ENCODE results near the gene AK8. TPM values are rescaled to one million over a fixed set of nuclear protein-coding genes. Genes with fewer than 3 reads are reported as not detected.

AK8 gene
- total and polyA plus RNA-seq, 8 donors, result 0.56 to 0.89 (median 0.60) TPM; not detected in 5

- DNase-seq, result no peak
Measured at GRCh38 chr9:132783006-132783405, 95.1 kb downstream of the AK8 start.

GRCh38 chr9:132782037-132782436 is 96.0 kb downstream of the AK8 start:
- TF ChIP-seq POLR2A (IDR thresholded peaks at IDR 0.05), result no peak
- no peak for TF ChIP-seq POLR2AphosphoS5 (IDR thresholded peaks at IDR 0.05)
- TF ChIP-seq CTCF (IDR thresholded peaks at IDR 0.05), result no peak
- no peak for TF ChIP-seq EP300 (IDR thresholded peaks at IDR 0.05)
- Histone ChIP-seq H3K36me3 (no peaks in the 10 kb centered on the region), H3K27ac (no peak overlapping the region), H3K9me3 (no peaks in the 10 kb centered on the region), H3K4me3 (no peak overlapping the region), H3K4me1 (no peaks in the 10 kb centered on the region), H3K27me3 (peaks cover 0 to 13% (median 0%) of the 10 kb centered on the region in 3 donors)
- 77 to 85% (median 81%) methylated on average over 9 of the region's 9 CpGs for WGBS, 5 donors
- intact Hi-C loops (cut with DNase I; ENCODE audit: low total_unique reads), result no loop called here
- no peak for DNase-seq

More at GRCh38 chr9:132783006-132783405, 95.1 kb downstream of the AK8 start:
- no peaks in the 10 kb centered on the region for H3K4me1 ChIP-seq
- no peaks in the 10 kb centered on the region for H3K9me3 ChIP-seq
- no peaks in the 10 kb centered on the region for H3K36me3 ChIP-seq
- peaks cover 0 to 13% (median 0%) of the 10 kb centered on the region in 3 donors for H3K27me3 ChIP-seq
- no peak overlapping the region for H3K27ac ChIP-seq
- 36 to 59% (median 47%) methylated on average over 4 of the region's 4 CpGs for WGBS, 5 donors
- no peak for TF ChIP-seq POLR2AphosphoS5 (IDR thresholded peaks at IDR 0.05)
- TF ChIP-seq EP300 (IDR thresholded peaks at IDR 0.05), result no peak
- no peak for TF ChIP-seq POLR2A (IDR thresholded peaks at IDR 0.05)
- TF ChIP-seq CTCF (IDR thresholded peaks at IDR 0.05), result no peak
- intact Hi-C loops (cut with DNase I; ENCODE audit: low total_unique reads), result no loop called here
- H3K4me3 ChIP-seq, result no peak overlapping the region

- Histone ChIP-seq H3K36me3 (no peaks in the 10 kb centered on the region), H3K27ac (no peak overlapping the region), H3K9me3 (no peaks in the 10 kb centered on the region), H3K4me3 (no peak overlapping the region), H3K4me1 (no peaks in the 10 kb centered on the region), H3K27me3 (peaks cover 0 to 13% (median 0%) of the 10 kb centered on the region in 3 donors)
- DNase-seq, result no peak
- TF ChIP-seq CTCF (IDR thresholded peaks at IDR 0.05), result no peak
- no peak for TF ChIP-seq POLR2AphosphoS5 (IDR thresholded peaks at IDR 0.05)
- TF ChIP-seq EP300 (IDR thresholded peaks at IDR 0.05), result no peak
- TF ChIP-seq POLR2A (IDR thresholded peaks at IDR 0.05), result no peak
- intact Hi-C loops (cut with DNase I; ENCODE audit: low total_unique reads), result no loop called here
- WGBS, 5 donors, result 52 to 70% (median 62%) methylated on average over 8 of the region's 8 CpGs
Measured at GRCh38 chr9:132780230-132781007, 97.7 kb downstream of the AK8 start.

GRCh38 chr9:132776891-132777290 is 101.2 kb downstream of the AK8 start:
- Histone ChIP-seq H3K4me3 (no peak overlapping the region), H3K27ac (no peak overlapping the region)

More at GRCh38 chr9:132776891-132777290, 101.2 kb downstream of the AK8 start:
- DNase-seq, result no peak
- Histone ChIP-seq H3K9me3 (no peaks in the 10 kb centered on the region), H3K27me3 (no peaks in the 10 kb centered on the region), H3K4me1 (no peaks in the 10 kb centered on the region), H3K36me3 (no peaks in the 10 kb centered on the region)
- WGBS, 5 donors, result 86 to 97% (median 94%) methylated on average over 6 of the region's 6 CpGs
- TF ChIP-seq EP300 (IDR thresholded peaks at IDR 0.05) (no peak), POLR2A (IDR thresholded peaks at IDR 0.05) (no peak), POLR2AphosphoS5 (IDR thresholded peaks at IDR 0.05) (no peak), CTCF (IDR thresholded peaks at IDR 0.05) (no peak)
- intact Hi-C loops (cut with DNase I; ENCODE audit: low total_unique reads), result no loop called here

All from stomach (tissue), 9 donors.